Activated T-cell treated with anti-CD3 and anti-CD28 coated beads, Interleukin-2, amount 50 U/mL, for 48 hours (primary cell): ENCODE results near the gene STAT3.
"Not testable (repeated sequence)": the region's sequence is repeated elsewhere in the genome, so short reads cannot be mapped to it uniquely, and the experiment has no call there.

Experiments
- DNase-seq, 2 experiments: peaks; one replicate each; pipeline ENCODE4 v3.0.0-alpha.2; 2020

STAT3 gene

DNA sequence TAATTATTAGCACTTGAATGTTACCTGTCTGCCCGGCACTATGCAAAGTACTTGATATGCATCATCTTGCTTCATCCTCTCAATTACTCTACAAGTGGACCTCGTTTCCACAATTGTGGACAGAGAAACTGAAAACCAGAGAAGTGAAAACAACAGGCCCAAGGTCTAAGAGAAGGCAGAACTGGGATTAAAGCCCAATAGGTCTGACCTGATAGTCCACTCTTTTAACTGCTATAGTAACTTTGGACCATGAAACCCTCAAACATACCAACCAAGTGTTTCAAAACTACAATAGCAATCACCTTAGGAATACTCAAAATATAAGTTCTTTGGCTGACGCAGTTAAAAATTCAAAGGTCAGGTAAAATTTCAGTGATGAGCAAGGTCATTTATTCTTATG, 7.3 kb downstream of the STAT3 start:
- DNase-seq: no peak

DNA sequence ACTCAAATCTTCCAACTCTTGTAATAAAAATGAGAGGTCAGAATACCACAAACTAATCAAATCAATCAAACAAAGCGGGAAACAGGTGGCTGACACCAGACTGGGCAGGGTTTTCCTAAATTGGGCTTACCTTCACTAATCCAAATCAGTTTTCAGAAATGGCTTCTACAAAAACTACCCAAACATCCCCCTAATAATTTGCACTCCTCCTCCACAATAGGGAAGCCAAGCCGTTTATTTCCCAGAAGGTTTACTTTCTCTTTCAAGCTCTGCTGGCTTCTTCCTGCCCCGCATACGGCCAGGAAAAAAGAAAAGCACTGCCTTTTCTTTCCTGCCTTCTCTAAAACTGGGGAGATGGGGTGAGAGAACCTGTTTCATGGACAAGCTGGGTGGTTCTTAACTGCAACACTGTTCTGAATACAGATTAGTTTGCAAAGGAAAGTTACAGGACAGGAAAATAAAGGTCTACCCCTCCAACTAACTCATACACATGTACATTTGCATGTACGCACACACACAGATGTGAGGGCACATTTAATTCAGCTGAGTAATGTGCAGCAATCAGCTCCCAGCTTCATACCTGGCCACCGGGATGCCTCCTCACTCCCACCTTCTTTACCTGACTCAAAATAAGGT, 9.2 kb downstream of the STAT3 start:
- no peak for DNase-seq

DNA sequence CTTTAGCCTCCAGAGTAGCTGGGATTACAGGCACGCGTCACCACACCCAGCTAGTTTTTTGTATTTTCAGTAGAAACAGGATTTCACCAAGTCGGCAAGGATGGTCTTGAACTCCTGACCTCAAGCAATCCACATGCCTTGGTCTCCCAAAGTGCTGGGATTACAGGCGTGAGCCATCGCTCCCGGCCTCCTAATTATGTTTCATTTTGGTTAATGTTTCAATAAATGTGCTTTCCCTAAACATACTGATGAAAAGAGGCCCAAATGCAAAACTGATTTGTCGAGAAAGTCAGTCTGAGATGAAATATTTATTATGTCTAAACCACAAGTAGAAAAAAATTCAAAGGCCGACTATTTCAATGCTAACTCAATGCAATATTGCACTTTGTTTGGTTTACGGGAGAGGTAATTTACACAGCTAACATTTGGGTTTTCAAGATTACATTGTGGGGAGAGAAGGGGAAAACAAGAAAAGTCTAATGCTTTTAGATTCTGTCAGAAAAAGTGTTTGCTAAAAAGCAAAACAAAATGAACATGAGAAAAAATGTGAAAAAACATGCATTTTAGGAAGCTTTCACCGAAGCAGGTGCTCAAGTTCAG, 9.8 kb downstream of the STAT3 start:
- DNase-seq: no peak

DNA sequence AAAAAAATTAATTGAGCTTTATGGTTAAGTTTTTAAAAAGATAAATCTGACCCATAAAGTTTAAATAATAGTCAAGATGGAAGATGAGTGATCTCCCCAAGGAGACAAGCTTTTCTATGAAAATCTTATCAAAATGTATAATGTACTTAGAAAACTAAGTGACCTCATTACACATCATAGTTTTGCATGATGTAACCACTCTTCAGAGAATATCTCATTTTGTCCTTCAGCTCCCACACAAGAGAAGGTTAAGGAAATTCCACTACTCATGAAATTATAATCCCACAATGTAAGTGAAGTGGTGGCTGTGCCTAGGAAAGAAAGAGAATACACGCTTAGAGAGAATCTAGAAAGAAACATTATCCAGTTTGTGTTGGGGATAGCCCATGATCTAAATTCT, 14.3 kb downstream of the STAT3 start:
- DNase-seq: no peak

DNA sequence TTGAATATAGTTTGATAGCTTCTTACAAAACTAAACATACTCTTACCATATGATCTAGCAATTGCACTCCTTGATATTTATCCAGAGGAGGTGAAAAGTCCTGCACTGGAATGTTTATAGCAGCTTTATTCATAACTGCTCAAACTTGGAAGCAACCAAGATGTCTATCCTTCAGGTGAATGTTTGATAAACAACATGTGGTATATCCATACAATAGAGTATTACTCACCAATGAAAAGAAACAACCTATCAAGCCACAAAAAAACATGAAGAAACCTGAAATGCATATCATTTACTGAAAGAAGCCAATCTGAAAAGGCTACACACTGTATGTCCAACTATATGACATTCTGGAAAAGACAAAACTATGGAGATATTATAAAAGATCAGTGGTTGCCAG, 16.1 kb downstream of the STAT3 start:
- no peak for DNase-seq

DNA sequence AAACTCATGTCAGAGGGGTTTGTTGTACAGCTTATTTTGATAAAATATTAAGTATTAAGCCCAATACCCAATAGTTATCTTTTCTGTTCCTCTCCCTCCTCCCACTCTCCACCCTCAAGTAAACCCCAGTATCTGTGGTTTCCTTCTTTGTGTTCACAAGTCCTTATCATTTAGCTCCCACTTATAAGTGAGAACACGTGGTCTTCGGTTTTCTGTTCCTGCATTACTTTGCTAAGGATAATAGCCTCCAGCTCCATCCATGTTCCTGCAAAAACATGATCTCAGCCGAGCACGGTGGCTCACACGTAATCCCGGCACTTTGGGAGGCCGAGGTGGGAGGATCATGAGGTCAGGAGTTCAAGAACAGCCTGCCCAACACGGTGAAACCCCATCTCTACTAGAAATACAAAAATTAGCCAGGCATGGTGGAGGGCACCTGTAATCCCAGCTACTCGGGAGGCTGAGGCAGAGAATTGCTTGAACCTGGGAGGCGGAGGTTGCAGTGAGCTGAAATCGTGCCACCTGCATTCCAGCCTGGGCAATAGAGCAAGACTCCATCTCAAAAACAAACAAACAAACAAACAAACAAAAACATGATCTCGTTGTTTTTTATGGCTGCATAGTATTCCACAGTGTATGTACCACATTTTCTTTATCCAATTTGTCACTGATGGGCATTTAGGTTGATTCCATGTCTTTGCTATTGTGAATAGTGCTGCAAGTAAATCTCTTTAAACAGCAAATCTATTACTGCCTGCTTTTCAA, 19.3 kb downstream of the STAT3 start:
- DNase-seq: not testable (repeated sequence)

DNA sequence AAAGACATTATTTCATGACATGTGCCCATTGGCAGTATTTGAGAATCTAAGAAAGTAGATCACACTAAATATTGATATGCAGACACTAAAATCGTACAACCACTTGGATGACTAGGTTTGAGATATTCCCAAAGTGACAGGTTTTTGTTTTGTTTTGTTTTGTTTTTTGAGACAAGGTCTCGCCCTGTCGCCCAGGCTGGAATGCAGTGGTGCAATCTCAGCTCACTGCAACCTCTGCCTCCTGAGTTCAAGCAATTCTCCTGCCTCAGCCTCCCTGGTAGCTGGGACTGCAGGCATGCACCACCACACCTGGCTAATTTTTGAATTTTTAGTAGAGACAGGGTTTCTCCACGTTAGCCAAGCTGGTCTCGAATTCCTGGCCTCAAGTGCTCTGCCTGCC, 19.9 kb downstream of the STAT3 start:
- not testable (repeated sequence) for DNase-seq

DNA sequence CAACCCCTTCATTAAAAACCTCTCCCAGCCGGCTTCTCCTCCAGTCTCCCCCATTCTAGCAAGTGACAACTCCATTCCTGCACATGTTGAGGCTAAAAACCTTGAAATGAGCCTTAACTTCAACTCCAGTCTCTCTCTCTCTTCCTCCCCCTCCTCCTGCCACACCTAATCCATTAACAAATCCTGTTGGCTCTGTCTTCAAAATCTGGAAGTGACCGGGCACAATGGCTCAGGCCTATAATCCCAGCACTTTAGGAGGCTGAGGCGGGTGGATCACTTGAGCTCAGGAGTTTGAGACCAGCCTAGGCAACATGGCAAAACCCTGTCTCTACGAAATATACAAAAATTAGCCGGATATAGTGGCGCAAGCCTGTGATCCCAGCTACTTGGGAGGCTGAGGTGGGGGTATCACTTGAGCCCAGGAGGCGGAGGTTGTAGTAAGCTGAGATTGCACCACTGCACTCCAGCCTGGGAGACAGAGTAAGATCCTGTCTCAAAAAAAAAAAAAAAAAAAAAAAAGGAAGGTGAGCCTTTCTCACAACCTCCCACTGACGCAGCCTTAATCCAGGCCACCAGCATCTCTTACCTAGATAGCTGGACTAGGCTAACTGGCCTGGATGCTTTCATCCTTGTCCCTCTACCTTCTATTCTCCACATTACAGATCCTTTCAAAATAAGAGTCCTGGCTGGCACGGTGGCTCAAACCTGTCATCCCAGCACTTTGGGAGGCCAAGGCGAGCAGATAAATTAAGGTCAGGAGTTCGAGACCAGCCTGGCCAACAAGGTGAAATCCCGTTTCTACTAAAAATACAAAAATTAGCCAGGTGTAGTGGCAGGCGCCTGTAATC, 21.8 kb downstream of the STAT3 start:
- not testable (repeated sequence) for DNase-seq

DNA sequence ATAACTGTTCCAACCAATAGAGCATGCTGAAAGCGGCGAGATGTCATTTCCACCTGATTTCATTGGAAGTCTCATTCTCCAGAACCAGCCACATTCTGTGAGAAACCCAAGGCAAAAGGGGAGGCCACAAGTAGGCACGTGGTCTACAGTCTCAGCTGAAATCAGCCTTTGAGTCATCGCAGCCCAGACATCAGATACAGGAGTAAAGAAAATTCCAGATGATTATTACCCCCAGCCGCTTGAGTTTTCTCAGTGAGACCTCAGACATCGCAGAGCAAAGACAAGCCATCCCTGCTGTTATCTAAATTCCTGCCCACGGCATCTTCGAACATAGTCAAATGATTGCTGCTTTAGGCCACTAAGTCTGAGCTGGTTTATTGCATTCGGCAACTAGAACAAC, 23.1 kb downstream of the STAT3 start:
- DNase-seq: peak; percentile 50 to 55

DNA sequence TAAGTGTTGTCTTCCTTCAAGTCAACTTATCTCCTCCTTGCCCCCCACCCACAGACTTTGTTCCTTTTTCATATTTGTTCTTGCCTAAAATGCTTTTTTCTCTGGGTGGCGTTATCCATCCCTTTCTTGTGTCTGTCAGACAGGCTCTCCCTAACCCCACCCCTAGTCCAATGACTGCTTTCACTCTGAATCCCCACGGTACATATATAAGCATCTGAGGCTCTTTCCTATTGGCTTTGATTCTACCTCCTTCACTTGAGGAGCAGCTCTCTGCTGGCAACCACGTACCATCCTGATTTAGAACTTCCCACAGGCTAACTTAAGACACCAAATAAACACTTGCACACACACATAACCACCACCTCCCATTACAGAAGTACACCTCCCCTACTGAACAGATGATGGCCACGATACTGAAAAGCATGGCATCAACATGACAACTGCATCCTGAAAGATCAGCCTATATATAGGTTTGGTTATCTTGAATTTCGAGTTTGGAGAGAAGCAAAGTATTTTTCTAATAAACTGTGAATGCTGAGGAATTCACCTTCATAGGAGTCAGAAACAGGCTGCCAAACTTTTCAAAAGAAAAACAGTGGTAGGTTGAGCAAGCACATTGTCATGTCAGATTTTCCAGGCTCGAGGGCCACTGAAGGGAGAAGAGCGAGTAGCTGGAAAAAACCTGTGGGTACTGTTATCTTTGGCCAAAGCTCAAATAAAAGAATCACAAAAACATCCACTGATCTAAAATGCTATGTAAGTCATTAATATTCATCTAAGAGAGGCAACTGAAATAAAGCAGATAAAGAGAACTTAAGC, 24.3 kb downstream of the STAT3 start:
- no peak for DNase-seq

DNA sequence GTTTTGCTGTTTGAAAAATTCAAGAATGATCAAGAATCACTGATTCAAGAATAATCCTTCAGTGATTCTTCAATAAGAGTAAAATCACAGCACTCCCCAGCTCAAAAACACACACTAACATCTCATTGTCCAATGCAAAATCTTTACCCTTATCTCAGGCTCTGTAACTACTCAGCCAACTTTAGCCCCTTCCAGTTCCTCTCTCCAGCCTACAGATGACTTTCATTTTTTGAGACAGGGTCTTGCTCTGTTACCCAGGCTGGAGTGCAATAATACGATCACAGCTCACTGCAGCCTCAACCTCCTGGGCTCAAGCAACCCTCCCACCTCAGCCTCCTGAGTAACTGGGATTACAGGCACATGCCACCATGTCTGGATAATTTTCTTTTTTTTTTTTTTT, 25.0 kb downstream of the STAT3 start:
- no peak for DNase-seq

DNA sequence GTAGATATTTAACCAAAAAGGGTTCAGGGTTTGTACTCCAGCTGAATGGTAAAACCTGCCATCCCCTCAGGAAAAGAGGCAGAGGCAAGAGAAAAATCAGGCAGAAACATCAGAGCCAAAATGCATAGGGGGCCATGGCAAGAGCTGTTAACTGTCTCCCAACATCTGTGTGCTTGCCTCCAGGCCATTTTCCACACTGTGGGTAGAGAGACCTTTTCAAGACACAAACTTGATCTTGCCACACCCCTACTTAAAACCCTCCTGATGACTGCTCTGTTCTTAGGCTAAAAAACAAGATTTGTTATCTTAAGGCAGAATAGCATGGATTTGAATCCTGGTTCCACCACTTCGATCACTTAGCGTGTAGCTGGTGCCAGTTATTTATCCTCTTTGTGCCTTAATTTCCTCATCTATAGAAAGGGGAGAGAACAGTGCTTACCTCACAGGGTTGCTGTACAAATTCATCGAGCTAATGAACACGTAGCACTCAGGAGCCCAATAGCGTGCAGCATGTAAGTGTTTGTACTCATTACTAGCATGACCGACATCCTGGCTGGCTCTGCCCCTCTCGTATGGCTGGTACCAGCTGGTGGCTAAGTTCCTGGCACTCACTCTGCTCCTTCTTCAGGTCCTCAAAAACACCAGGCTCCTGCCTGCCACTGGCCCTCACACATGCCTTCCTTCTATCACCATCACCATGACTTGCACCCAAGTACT, 25.8 kb downstream of the STAT3 start:
- DNase-seq: no peak

DNA sequence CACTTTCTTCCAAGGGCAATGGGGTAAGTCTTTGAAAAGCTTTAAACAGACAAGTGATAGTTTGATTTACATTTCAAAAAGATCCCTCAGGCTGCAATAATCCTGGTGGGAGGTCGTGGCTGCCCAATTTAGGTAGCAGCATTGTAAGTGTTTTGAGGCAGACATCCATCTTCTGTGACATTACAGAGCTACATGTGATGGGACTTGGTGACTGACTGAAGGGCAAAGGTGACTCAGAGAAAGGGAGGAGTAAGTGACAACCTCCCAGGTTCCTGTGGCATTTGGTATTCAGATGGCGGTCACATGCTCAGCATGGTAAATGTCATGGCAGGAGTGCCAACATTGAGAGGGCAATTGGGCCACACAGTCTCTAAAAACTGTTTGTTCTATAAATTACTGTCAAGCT, 26.5 kb downstream of the STAT3 start:
- peak; percentile 55 to 57 for DNase-seq

DNA sequence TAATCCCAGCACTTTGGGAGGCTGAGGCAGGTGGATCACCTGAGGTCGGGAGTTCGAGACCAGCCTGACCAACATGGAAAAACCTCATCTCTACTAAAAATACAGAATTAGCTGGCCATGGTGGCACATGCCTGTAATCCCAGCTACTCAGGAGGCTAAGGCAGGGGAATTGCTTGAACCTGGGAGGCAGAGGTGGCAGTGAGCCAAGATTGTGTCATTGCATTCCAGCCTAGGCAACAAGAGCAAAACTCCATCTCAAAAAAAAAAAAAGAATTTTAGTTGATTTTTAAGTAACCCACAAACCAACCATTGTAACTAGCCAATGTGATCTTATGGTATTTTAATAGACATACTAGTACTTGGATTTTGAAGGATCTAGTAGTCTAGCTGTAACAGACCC, 27.9 kb downstream of the STAT3 start:
- DNase-seq: not testable (repeated sequence)

DNA sequence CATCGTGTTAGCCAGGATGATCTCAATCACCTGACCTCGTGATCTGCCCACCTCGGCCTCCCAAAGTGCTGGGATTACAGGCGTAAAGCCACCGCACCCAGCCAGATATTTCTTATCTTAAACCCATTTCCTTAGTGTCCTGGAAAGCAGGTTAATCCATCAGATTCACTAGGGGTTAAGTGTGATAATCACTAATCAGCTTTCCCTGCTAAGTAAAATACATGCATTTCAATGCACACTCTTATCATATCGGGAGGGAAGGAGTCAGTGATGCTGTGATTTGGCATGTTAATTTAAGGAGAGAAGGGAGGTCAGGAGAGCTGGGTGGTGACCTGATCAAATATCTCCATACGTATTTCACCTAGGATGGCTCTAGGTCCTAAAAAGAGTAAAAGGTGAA, 29.1 kb downstream of the STAT3 start:
- DNase-seq: no peak

DNA sequence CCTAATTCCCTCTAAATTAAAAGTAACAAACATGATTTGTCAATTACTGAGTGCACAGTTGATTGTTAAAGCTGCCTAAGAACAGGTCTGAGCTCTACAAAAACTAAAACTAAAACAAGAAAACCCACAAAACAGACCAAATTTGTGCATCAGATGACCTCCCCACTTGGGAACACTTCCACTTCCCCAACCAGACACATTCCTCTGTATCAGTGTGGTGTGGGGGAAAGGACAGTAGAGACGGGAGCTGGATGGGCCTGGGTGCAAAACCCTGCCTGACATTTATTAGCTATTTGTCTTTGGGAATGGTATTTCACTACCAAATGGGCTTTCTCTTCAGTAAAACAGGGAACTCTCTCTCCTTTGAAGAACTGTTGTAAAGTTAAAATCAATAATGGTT, 29.8 kb downstream of the STAT3 start:
- DNase-seq: no peak

DNA sequence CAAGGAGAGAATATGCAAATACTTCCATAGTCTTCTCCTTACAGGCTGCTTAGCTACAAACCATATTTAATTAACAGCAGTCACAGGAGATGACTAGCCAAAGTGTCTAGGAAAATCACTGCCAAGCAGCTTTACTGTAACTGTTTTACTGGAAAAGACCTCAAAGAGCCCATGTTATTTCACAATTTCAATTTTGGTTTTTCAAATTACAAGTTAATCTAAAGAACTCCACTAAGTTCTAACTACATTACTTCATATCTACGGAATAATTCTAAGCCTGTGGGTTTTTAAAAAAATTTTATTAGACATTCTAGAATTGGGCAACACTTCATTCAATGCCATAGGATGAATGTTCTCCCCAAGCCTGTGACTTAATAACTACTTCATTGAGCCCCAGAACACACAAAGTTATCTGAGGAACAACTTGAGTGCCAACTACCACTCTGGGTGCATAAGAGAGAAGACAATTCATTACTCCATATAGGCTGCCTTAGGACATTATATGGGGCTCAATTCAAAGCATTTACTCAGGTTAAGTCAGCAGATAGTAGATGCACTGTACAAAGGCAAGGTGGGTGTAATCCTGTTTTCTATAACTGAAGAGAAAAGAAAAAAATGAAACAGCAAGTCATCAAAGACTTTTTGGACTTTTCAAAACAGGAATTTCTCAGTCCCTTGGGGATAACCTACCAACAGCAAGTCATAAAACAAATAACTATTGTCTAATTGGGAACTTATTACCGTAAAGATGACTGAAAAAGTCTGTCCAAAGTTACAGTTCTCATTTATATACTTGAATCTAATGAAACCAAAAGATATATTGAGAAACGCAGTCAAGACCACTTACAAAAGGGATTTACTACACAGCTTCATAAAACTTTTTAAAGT, 33.0 kb downstream of the STAT3 start:
- no peak for DNase-seq

DNA sequence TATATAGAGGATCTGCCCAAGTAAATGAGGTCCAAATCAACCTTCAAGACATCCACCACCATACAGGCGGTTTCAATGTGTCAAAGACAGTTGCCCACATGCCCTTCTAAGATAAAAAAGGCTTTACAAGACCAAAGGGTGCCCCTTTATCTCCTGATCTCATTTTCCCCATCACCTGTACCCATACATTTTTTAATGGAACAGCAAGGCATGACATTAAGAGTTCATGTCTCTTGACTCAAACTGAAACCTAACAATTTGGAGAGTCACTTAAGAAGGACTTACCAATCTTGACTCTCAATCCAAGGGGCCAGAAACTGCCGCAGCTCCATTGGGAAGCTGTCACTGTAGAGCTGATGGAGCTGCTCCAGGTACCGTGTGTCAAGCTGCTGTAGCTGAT, 40.1 kb downstream of the STAT3 start:
- no peak for DNase-seq

DNA sequence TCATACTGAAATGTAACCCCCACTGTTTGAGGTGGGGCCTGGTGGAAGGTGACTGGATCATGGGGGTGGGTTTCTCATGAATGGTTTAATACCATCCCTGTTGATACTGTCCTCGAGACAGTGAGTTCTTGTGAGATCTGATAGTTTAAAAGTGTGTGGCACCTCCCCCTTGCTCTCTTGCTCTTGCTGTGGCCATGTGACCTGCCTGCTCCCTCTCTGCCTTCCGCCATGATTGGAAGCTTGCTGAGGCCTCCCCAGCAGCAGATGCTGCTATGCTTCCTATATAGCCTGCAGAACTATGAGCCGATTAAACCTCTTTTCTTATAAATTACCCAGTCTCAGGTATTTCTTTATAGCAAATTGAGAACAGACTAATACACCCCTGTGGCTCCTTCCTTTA, 40.6 kb downstream of the STAT3 start:
- DNase-seq: no peak

DNA sequence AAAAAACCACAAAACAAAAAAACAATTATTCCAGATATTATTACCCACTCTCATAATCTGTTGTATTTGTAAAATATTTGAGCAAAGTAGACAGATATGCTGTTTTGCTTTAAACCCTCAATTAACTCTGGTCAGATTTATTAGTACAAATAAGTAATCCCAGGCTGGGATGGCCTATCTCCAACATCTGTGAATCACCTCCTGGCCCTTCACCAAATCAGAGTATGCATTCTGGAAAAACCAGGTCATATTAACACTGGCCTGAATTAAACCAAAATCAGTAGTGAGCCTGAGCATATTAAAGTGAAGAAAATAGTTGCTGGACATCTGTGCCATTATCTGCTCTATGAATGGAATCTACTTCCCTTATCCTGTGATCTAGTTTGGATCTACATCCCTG, 41.0 kb downstream of the STAT3 start:
- no peak for DNase-seq

DNA sequence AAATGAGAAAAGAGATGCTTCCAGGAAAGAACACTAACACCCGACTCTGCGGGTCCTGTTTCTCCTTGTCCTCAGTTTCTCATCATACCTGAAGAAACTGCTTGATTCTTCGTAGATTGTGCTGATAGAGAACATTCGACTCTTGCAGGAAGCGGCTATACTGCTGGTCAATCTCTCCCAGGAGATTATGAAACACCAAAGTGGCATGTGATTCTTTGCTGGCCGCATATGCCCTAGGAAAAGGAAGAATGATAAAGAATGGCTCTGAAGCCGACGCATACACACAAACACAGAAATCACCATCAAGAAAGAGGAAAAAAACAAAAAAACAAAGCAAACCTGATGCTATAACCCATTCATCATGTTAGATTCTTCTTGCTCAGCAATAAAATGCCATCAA, 41.8 kb downstream of the STAT3 start:
- no peak for DNase-seq
